Small intestine (tissue), 16 donors: ENCODE results near the gene TAS1R3. TPM values are rescaled to one million over a fixed set of nuclear protein-coding genes. Genes with fewer than 3 reads are reported as not detected.

Source experiments
- DNase-seq, 2 donors: peaks; one replicate each; pipeline versions ENCODE4 v3.0.0 to v3.0.0-alpha.2; 2013
- FAIRE-seq: peaks from 2 replicates; lab custom pipeline; 2012; peaks lifted over from hg19 to GRCh38; lab: Jason Lieb, UNC
- H3K27ac ChIP-seq, 3 donors: one replicate each; pipeline ENCODE4 v1.5.1; 2013; ENCODE audit warnings: low read length in 2 of 3, mild to moderate bottlenecking in 2 of 3, control low read depth in 1 of 3, inconsistent platforms in 1 of 3, low read depth in 1 of 3, moderate library complexity in 1 of 3
- H3K27me3 ChIP-seq, 3 donors: one replicate each; pipeline ENCODE4 v1.6.1; 2013; ENCODE audit warnings: low read length in 3 of 3, inconsistent platforms in 1 of 3; ENCODE audit not compliant: control insufficient read depth in 3 of 3, insufficient read depth in 3 of 3
- H3K36me3 ChIP-seq, 3 donors: one replicate each; pipeline ENCODE4 v1.6.1; 2013; ENCODE audit warnings: low read length in 3 of 3, inconsistent platforms in 1 of 3, low read depth in 1 of 3, mild to moderate bottlenecking in 1 of 3, moderate library complexity in 1 of 3; ENCODE audit not compliant: control insufficient read depth in 3 of 3, insufficient read depth in 2 of 3
- H3K4me1 ChIP-seq, 3 donors: one replicate each; pipeline ENCODE4 v1.6.1; 2013; ENCODE audit warnings: low read length in 2 of 3, inconsistent platforms in 1 of 3, low read depth in 1 of 3, mild to moderate bottlenecking in 1 of 3, moderate library complexity in 1 of 3; ENCODE audit not compliant: control insufficient read depth in 3 of 3, insufficient read depth in 2 of 3
- H3K4me3 ChIP-seq, 3 donors: one replicate each; pipeline ENCODE4 v1.5.1; 2013; ENCODE audit warnings: low read length in 3 of 3, control low read depth in 1 of 3, inconsistent platforms in 1 of 3, low read depth in 1 of 3, mild to moderate bottlenecking in 1 of 3, moderate library complexity in 1 of 3
- H3K9me3 ChIP-seq, 2 donors: one replicate each; pipeline ENCODE4 v1.6.1; 2013; ENCODE audit warnings: low read depth in 1 of 2, low read length in 1 of 2; ENCODE audit not compliant: control insufficient read depth in 2 of 2, insufficient read depth in 1 of 2
- WGBS, 3 donors: extraction: QIAGEN DNeasy Blood & Tissue Kit; methylation state at CpG; one replicate each; pipeline ENCODE4 v1.1.7; 2013; 5-methylcytosine and 5-hydroxymethylcytosine counted together
- long read RNA-seq, 10 donors: transcript quantifications; one replicate each; lab custom pipeline, GENCODE V29; 2026
- polyA plus RNA-seq, 4 donors: library from polyadenylated mRNA; stranded (reverse) in 3 of 4; unstranded in 1 of 4; fragments of 200-250 nt in 3 of 4; fragments of 120-200 nt in 1 of 4; gene quantifications; one replicate each; pipeline versions ENCODE4 v1.2.1 to v1.2.3, GENCODE V29; 2013
- donor health status: healthy with polysubstance abuse.
- donor health status: control.
- donor health status: control.
- donor health status: Bipolar disorder and iron deficiency.
- donor health status: healthy.

The TAS1R3 gene
- under 1 TPM; 0.33 to 0.99 (median 0.63) TPM for polyA plus RNA-seq
- long read RNA-seq, donor 1 = 0 reads
- long read RNA-seq, donor 2 = 0 reads
- long read RNA-seq, donor 3 = 0 reads
- long read RNA-seq, donor 4 = 0 reads
- long read RNA-seq, donor 5 = 0 reads
- long read RNA-seq, donor 6 = 0 reads
- long read RNA-seq, donor 7 = 0 reads
- long read RNA-seq, donor 8 = 0 reads
- long read RNA-seq, donor 9 = 0 reads
- long read RNA-seq, donor 10 = 0 reads

DNA sequence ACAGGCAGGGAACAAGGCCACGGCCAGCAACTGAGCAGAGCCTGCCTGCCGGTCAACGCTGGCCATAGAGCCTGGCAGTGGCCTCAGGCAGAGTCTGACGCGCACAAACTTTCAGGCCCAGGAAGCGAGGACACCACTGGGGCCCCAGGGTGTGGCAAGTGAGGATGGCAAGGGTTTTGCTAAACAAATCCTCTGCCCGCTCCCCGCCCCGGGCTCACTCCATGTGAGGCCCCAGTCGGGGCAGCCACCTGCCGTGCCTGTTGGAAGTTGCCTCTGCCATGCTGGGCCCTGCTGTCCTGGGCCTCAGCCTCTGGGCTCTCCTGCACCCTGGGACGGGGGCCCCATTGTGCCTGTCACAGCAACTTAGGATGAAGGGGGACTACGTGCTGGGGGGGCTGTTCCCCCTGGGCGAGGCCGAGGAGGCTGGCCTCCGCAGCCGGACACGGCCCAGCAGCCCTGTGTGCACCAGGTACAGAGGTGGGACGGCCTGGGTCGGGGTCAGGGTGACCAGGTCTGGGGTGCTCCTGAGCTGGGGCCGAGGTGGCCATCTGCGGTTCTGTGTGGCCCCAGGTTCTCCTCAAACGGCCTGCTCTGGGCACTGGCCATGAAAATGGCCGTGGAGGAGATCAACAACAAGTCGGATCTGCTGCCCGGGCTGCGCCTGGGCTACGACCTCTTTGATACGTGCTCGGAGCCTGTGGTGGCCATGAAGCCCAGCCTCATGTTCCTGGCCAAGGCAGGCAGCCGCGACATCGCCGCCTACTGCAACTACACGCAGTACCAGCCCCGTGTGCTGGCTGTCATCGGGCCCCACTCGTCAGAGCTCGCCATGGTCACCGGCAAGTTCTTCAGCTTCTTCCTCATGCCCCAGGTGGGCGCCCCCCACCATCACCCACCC lies at the start of gene TAS1R3:
Gene TAS1R3 (plus strand): TSS at position 213 of the 898 bp plus-strand sequence. CDS start 66 bp downstream, at position 279.
- no peak for DNase-seq
- FAIRE-seq = no peak
- WGBS, 3 donors = 43 to 72% (median 56%) methylated on average over 37 to 41 of the region's 41 CpGs
- no peak within 1 kb of the TSS for H3K4me3 ChIP-seq
- no peaks in the 10 kb centered on the region for H3K27me3 ChIP-seq
- H3K9me3 ChIP-seq = no peaks in the 10 kb centered on the region
- H3K36me3 ChIP-seq = peaks cover 0 to 68% (median 3%) of the 10 kb centered on the region in 3 donors
- peaks cover 0 to 18% (median 0%) of the 10 kb centered on the region in 3 donors for H3K4me1 ChIP-seq
- peak within 1 kb of the TSS in 1 of 3 donors; percentile 15 for H3K27ac ChIP-seq

DNA sequence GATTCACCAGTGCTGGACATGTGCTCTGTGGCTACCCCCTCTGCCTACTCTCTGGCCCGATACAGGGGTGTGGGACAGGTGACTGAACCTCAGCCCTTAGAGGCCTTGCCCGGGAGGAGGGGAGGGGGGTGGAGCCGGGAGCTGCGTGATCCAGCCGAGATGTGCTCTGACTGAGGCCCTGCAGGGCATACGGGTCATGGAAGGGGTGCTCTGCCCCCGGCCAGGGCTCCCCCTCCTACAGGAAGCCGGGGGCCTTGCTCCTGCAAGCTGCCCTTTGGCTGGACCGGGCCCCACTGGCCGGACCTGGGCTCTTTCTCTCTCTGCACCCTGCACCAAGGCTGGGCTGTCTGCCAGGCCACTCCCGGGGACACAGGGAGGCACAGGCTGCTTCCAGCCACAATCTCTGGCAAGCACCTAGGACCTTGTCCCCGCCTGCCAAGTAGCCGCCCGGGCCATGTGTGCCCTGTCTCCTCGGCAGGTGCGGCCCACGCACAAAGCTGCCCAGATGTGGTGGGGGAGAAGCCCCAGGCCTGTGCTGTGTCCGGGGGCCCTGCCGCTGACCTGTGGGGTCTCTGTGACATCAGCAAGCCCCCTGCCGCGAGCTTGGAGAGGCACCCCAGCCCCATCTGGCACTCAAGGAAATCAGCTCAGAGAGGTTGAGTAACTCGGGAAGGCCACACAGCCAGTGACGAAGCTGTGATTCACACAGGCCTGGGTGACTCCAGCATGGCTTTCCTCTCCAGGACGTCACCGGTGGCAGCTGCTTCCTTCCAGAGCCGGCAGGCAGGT lies 49.4 kb upstream of the TAS1R3 start:
- H3K27ac ChIP-seq = peak overlapping the region; percentile 83 to 97 (median 92)
- H3K9me3 ChIP-seq = no peaks in the 10 kb centered on the region
- 12 to 45% (median 19%) methylated on average over 23 to 26 of the region's 26 CpGs for WGBS, 3 donors
- H3K4me1 ChIP-seq = peaks cover 2 to 25% (median 3%) of the 10 kb centered on the region in 3 donors
- peaks cover 0 to 6% (median 0%) of the 10 kb centered on the region in 3 donors for H3K27me3 ChIP-seq
- no peak overlapping the region for H3K4me3 ChIP-seq
- DNase-seq (peak; percentile 90 to 98), FAIRE-seq (no peak)
- no peaks in the 10 kb centered on the region for H3K36me3 ChIP-seq

DNA sequence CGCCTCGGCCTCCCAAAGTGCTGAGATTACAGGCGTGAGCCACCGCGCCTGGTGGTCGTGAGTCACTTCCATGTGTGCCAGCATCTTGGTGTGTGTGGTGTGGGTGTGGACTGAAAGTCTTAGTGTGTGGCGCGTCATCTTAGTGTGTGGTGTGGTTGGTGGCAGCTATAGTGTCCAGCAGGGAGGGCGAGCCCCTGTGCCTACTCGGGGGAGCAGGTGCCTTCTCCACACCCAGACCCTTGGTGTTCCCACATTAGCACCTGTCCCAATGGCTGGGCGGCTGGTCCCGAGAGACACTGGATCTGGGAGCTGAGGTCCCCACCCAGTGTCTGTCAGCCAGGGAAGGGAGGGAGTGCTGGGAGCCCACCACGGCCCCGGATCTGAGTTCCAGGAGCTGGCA lies 48.1 kb upstream of the TAS1R3 start:
- Histone ChIP-seq H3K4me3 (no peak overlapping the region), H3K27ac (no peak overlapping the region), H3K27me3 (peaks cover 0 to 15% (median 4%) of the 10 kb centered on the region in 3 donors), H3K9me3 (no peaks in the 10 kb centered on the region), H3K36me3 (no peaks in the 10 kb centered on the region), H3K4me1 (peaks cover 2 to 25% (median 3%) of the 10 kb centered on the region in 3 donors)
- FAIRE-seq (no peak), DNase-seq (no peak)
- WGBS, 3 donors = 51 to 81% (median 70%) methylated on average over 14 of the region's 14 CpGs

DNA sequence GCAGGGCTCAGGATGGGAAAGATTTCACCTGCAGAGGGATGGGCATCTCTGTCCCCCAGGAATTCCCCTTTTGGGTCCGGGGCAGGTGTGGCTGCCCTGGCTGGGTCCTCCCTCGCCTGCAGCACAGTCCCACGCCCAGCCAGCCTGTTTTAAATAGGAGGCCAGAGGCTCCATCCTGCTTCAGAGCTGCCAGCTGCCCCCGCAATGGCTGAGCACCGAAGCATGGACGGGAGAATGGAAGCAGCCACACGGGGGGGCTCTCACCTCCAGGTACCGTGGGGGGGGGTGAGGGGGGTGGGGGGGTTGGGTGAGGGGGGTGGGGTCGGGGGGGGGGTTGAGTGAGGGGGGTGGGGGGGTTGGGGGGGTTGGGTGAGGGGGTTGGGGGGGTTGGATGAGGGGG lies 47.3 kb upstream of the TAS1R3 start:
- Histone ChIP-seq H3K4me3 (no peak overlapping the region), H3K4me1 (peaks cover 2 to 25% (median 3%) of the 10 kb centered on the region in 3 donors), H3K9me3 (no peaks in the 10 kb centered on the region), H3K27me3 (peaks cover 0 to 15% (median 4%) of the 10 kb centered on the region in 3 donors), H3K27ac (no peak overlapping the region), H3K36me3 (no peaks in the 10 kb centered on the region)
- FAIRE-seq = no peak
- WGBS, 3 donors = 3 to 14% (median 13%) methylated on average over 5 to 8 of the region's 9 CpGs
- no peak for DNase-seq

DNA sequence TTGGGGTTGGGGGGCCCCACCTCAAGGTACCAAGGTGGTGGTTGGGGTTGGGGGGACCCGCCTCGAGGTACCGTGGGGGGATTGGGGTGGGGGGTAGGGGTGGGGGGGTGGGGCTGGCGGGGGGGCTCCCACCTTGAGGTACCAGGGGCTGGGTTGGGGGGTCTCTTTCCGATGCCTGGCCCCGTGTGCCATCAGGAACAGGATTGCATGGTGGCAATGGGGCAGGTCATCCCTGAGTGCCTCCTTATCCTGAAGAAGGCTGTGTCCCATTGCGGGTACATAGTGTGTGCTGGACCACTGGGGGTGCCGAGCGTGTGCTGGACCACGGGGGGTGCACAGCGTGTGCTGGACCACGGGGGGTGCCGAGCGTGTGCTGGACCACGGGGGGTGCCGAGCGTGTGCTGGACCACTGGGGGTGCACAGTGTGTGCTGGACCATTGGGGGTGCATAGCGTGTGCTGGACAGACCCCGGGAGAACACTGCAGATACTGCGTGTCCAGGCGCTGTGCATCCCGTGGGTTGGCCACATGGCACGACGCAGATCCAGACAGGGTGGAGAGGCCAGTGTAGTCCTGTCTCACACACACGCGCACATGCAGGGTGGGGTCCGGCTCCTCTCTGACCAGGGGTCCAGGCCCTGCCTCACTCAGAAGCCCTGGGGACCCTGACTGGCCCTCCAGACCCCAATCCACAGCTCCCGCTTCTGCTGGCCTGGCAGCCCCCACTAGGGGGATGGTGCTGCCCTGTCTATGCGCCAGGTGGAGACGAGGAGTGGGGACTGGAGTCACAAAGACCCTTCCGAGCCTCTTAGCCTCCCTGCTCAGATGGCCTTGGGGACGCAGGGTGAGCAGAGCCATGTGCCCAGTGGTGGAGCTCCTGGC lies 46.6 kb upstream of the TAS1R3 start:
- DNase-seq (no peak), FAIRE-seq (no peak)
- Histone ChIP-seq H3K9me3 (no peaks in the 10 kb centered on the region), H3K4me1 (peaks cover 2 to 25% (median 3%) of the 10 kb centered on the region in 3 donors), H3K36me3 (no peaks in the 10 kb centered on the region), H3K4me3 (no peak overlapping the region), H3K27me3 (peaks cover 0 to 15% (median 4%) of the 10 kb centered on the region in 3 donors), H3K27ac (no peak overlapping the region)
- WGBS, 3 donors = 82 to 89% (median 86%) methylated on average over 28 to 32 of the region's 32 CpGs

DNA sequence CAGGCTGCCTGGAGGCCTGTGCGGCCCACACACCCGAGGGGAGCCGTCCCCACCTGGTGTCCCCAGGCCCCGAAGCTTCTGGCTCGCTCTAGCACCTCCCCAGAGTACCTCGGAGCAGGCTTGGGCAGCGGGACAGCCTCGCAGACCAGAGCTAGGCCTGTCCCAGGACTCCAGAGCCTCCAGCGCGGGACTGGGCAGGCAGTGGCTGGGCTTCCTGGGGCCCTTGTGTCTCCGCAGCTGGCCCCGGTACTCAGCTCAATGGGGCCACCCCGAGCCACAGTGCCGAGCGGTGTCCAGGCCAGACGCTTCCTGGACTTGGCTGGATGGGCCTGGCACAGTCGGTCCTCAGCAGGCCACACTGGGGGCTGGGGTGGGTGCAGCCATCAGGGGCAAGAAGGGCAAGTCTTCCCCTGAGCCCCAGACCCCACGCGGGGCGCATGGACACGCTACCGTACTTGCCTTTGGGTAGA lies 45.9 kb upstream of the TAS1R3 start:
- Histone ChIP-seq H3K27me3 (peaks cover 0 to 15% (median 4%) of the 10 kb centered on the region in 3 donors), H3K4me1 (peaks cover 2 to 26% (median 3%) of the 10 kb centered on the region in 3 donors), H3K9me3 (no peaks in the 10 kb centered on the region), H3K36me3 (no peaks in the 10 kb centered on the region), H3K27ac (no peak overlapping the region), H3K4me3 (no peak overlapping the region)
- no peak for DNase-seq
- no peak for FAIRE-seq
- WGBS, 3 donors = 92 to 94% (median 92%) methylated on average over 22 of the region's 22 CpGs

DNA sequence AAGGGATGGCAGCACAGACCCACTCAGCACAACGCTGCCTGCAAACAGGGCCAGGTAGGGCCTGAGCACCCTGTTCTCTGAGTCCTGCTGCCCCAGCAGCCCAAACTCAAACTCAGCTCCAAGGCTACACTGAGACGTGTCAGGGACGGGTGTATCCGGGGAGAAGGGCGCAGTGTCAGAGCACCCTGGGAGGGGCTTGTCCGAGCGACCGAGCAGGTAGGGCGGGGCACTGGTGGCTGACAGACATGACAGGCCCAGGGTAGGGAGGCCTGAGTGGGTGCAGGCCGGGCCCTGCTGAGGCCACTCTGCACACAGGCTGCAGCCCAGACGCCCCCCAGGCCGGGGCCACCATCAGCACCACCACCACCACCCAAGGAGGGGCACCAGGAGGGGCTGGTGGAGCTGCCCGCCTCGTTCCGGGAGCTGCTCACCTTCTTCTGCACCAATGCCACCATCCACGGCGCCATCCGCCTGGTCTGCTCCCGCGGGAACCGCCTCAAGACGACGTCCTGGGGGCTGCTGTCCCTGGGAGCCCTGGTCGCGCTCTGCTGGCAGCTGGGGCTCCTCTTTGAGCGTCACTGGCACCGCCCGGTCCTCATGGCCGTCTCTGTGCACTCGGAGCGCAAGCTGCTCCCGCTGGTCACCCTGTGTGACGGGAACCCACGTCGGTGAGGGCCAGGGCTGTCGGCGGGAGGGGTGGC lies 45.3 kb upstream of the TAS1R3 start:
- FAIRE-seq = no peak
- Histone ChIP-seq H3K4me1 (peaks cover 2 to 28% (median 3%) of the 10 kb centered on the region in 3 donors), H3K27me3 (peaks cover 0 to 15% (median 4%) of the 10 kb centered on the region in 3 donors), H3K36me3 (no peaks in the 10 kb centered on the region), H3K27ac (no peak overlapping the region), H3K4me3 (no peak overlapping the region), H3K9me3 (no peaks in the 10 kb centered on the region)
- peak in 1 of 2 donors; percentile 53 for DNase-seq
- 23 to 64% (median 29%) methylated on average over 29 to 37 of the region's 37 CpGs for WGBS, 3 donors
